OCI-LY1 (cell line): ENCODE measurements around the gene SLC29A3.

Experiments used
- H2AFZ ChIP-seq: fragments of 200-600 bp; sonication (generic), shearing (Covaris generic); 2 replicates; pipeline ENCODE4 v1.6.0; 2014; ENCODE audit warnings: antibody characterized with exemption, mild to moderate bottlenecking, low read length
- H3F3A ChIP-seq: fragments of 200-600 bp; sonication (generic), shearing (Covaris generic); 2 replicates; pipeline ENCODE4 v1.6.0; 2014; ENCODE audit warnings: mild to moderate bottlenecking, antibody characterized with exemption, low read length, moderate library complexity; ENCODE audit not compliant: insufficient read depth
- H3K27ac ChIP-seq: fragments of 200-600 bp; sonication (generic); 2 replicates; pipeline ENCODE4 v1.5.1; 2014; ENCODE audit warnings: low read length, mixed run types, mild to moderate bottlenecking, low read depth; ENCODE audit not compliant: poor library complexity, severe bottlenecking
- H3K27me3 ChIP-seq: fragments of 200-600 bp; sonication (generic); 2 replicates; pipeline ENCODE4 v1.6.0; 2014; ENCODE audit warnings: antibody characterized with exemption, mild to moderate bottlenecking, low read length, moderate library complexity; ENCODE audit not compliant: insufficient read depth
- H3K36me3 ChIP-seq: fragments of 200-600 bp; sonication (generic); 2 replicates; pipeline ENCODE4 v1.6.1; 2014; ENCODE audit warnings: mild to moderate bottlenecking, antibody characterized with exemption, low read length, moderate library complexity, mixed read lengths; ENCODE audit not compliant: insufficient read depth
- H3K4me1 ChIP-seq: fragments of 200-600 bp; sonication (generic); 2 replicates; pipeline ENCODE4 v1.5.1; 2014; ENCODE audit warnings: mild to moderate bottlenecking, low read length, moderate library complexity; ENCODE audit not compliant: insufficient read depth, severe bottlenecking
- H3K4me2 ChIP-seq: fragments of 200-600 bp; sonication (generic), shearing (Covaris generic); 2 replicates; pipeline ENCODE4 v1.6.1; 2014; ENCODE audit warnings: low read length
- H3K4me3 ChIP-seq: fragments of 200-600 bp; sonication (generic); 2 replicates; pipeline ENCODE4 v1.5.1; 2014; ENCODE audit warnings: low read length, low read depth, mild to moderate bottlenecking, mixed read lengths; ENCODE audit not compliant: poor library complexity, severe bottlenecking
- H3K79me2 ChIP-seq: fragments of 200-600 bp; shearing (Covaris generic); 2 replicates; pipeline ENCODE4 v1.6.1; 2016; ENCODE audit warnings: mixed run types, low read length, mixed read lengths; ENCODE audit not compliant: insufficient read depth
- H3K9ac ChIP-seq: fragments of 200-600 bp; sonication (generic), shearing (Covaris generic); 2 replicates; pipeline ENCODE4 v1.6.1; 2014; ENCODE audit warnings: mild to moderate bottlenecking, low read length, mixed read lengths
- H3K9me2 ChIP-seq: fragments of 200-600 bp; sonication (generic), shearing (Covaris generic); 2 replicates; pipeline ENCODE4 v1.6.1; 2014; ENCODE audit warnings: low read depth, mild to moderate bottlenecking, low read length, mixed read lengths
- H3K9me3 ChIP-seq: fragments of 200-600 bp; shearing (Covaris generic); 2 replicates; pipeline ENCODE4 v1.6.1; 2014; ENCODE audit warnings: low read length, mixed read lengths
- H4K20me1 ChIP-seq: fragments of 200-600 bp; sonication (generic), shearing (Covaris generic); 2 replicates; pipeline ENCODE4 v1.6.0; 2016; ENCODE audit warnings: mild to moderate bottlenecking, low read length; ENCODE audit not compliant: insufficient read depth
- EZH2 ChIP-seq: fragments of 200-600 bp; sonication (generic), shearing (Covaris generic); IDR thresholded peaks from 2 replicates; pipeline ENCODE4 v1.8.0; 2017; ENCODE audit warnings: borderline replicate concordance, mixed run types, mild to moderate bottlenecking, antibody characterized with exemption, low read length, moderate library complexity, mixed read lengths
- TF ChIP-seq, protein P1 (sequence below): fragments of 200-600 bp; sonication (generic), shearing (Covaris generic); IDR thresholded peaks from 2 replicates; pipeline ENCODE4 v1.5.1; 2017; ENCODE audit warnings: mild to moderate bottlenecking, antibody characterized with exemption, low read length, moderate library complexity, mixed read lengths

Gene SLC29A3

GRCh38 chr10:71330789-71331404 lies 11.8 kb downstream of the SLC29A3 start:
- H3K27me3 ChIP-seq: no peaks in the 10 kb centered on the region; the same call in 1 of the 2 replicates
- TF ChIP-seq, protein P1, sequence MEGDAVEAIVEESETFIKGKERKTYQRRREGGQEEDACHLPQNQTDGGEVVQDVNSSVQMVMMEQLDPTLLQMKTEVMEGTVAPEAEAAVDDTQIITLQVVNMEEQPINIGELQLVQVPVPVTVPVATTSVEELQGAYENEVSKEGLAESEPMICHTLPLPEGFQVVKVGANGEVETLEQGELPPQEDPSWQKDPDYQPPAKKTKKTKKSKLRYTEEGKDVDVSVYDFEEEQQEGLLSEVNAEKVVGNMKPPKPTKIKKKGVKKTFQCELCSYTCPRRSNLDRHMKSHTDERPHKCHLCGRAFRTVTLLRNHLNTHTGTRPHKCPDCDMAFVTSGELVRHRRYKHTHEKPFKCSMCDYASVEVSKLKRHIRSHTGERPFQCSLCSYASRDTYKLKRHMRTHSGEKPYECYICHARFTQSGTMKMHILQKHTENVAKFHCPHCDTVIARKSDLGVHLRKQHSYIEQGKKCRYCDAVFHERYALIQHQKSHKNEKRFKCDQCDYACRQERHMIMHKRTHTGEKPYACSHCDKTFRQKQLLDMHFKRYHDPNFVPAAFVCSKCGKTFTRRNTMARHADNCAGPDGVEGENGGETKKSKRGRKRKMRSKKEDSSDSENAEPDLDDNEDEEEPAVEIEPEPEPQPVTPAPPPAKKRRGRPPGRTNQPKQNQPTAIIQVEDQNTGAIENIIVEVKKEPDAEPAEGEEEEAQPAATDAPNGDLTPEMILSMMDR: no peak
- no peak for TF ChIP-seq EZH2
- H3K9ac ChIP-seq: no peak overlapping the region

GRCh38 chr10:71331736-71332135 lies 12.7 kb downstream of the SLC29A3 start:
- no peaks in the 10 kb centered on the region for H3K36me3 ChIP-seq
- no peak overlapping the region for H2AFZ ChIP-seq
- no peaks in the 10 kb centered on the region for H3K79me2 ChIP-seq
- TF ChIP-seq EZH2: no peak
- TF ChIP-seq, protein P1: no peak
- no peaks in the 10 kb centered on the region for H3K9me2 ChIP-seq
- no peaks in the 10 kb centered on the region; the same call in 1 of the 2 replicates for H3K27me3 ChIP-seq
- no peaks in the 10 kb centered on the region for H3F3A ChIP-seq
- H3K9ac ChIP-seq: no peak overlapping the region
- no peaks in the 10 kb centered on the region for H3K9me3 ChIP-seq
- H3K4me1 ChIP-seq: no peaks in the 10 kb centered on the region
- no peak overlapping the region for H3K4me3 ChIP-seq
- H3K27ac ChIP-seq: no peak overlapping the region
- H3K4me2 ChIP-seq: no peak overlapping the region
- H4K20me1 ChIP-seq: no peaks in the 10 kb centered on the region

More at GRCh38 chr10:71330789-71331404, 11.8 kb downstream of the SLC29A3 start:
- Histone ChIP-seq H3K79me2 (no peaks in the 10 kb centered on the region), H3K4me2 (no peak overlapping the region), H3F3A (no peaks in the 10 kb centered on the region), H3K27ac (no peak overlapping the region), H3K4me3 (no peak overlapping the region), H3K4me1 (no peaks in the 10 kb centered on the region), H2AFZ (no peak overlapping the region), H4K20me1 (no peaks in the 10 kb centered on the region), H3K9me2 (no peaks in the 10 kb centered on the region), H3K9me3 (no peaks in the 10 kb centered on the region), H3K36me3 (no peaks in the 10 kb centered on the region)

- no peak overlapping the region for H3K9ac ChIP-seq
- no peak overlapping the region for H3K27ac ChIP-seq
- no peak overlapping the region for H3K4me2 ChIP-seq
- no peak overlapping the region for H2AFZ ChIP-seq
- no peaks in the 10 kb centered on the region for H3K9me2 ChIP-seq
- H3K4me3 ChIP-seq: no peak overlapping the region
- TF ChIP-seq, protein P1: no peak
- no peak for TF ChIP-seq EZH2
- no peaks in the 10 kb centered on the region for H3F3A ChIP-seq
- no peaks in the 10 kb centered on the region for H3K36me3 ChIP-seq
- no peaks in the 10 kb centered on the region for H4K20me1 ChIP-seq
- H3K79me2 ChIP-seq: no peaks in the 10 kb centered on the region
- H3K4me1 ChIP-seq: no peaks in the 10 kb centered on the region
- H3K9me3 ChIP-seq: no peaks in the 10 kb centered on the region
- no peaks in the 10 kb centered on the region; the same call in 1 of the 2 replicates for H3K27me3 ChIP-seq
Measured at GRCh38 chr10:71332466-71332865, 13.4 kb downstream of the SLC29A3 start.
